GM12864 (cell line): ENCODE results near the gene ZGPAT.

Experiments
- DNase-seq: peaks from one replicate; pipeline ENCODE4 v3.0.0-alpha.2; 2011; ENCODE audit warnings: low read depth
- H3K4me3 ChIP-seq: 2 replicates; pipeline ENCODE4 v1.5.1; 2011; ENCODE audit warnings: mild to moderate bottlenecking, low read depth, low read length, control low read depth
- CTCF ChIP-seq: IDR thresholded peaks from 2 replicates; pipeline ENCODE4 v1.5.1; 2011; ENCODE audit warnings: low read depth, mild to moderate bottlenecking, moderate library complexity, low read length, control low read depth, inconsistent platforms; ENCODE audit errors: missing control alignments

ZGPAT gene

GRCh38 chr20:63679799-63680305 lies 28.0 kb upstream of the ZGPAT start:
- no peak for TF ChIP-seq CTCF
- no peak for DNase-seq
- H3K4me3 ChIP-seq: no peak overlapping the region

- no peak overlapping the region for H3K4me3 ChIP-seq
- no peak for TF ChIP-seq CTCF
- DNase-seq: no peak
These were observed 27.4 kb upstream of the ZGPAT start for GRCh38 chr20:63680427-63680826.

- DNase-seq: no peak
- TF ChIP-seq CTCF: no peak
- H3K4me3 ChIP-seq: no peak overlapping the region
These were observed 26.8 kb upstream of the ZGPAT start for GRCh38 chr20:63680857-63681608.

GRCh38 chr20:63681609-63682142 lies 26.2 kb upstream of the ZGPAT start:
- TF ChIP-seq CTCF: no peak
- H3K4me3 ChIP-seq: no peak overlapping the region
- no peak for DNase-seq

GRCh38 chr20:63682384-63683139 lies 25.3 kb upstream of the ZGPAT start:
- no peak overlapping the region for H3K4me3 ChIP-seq
- no peak for DNase-seq
- TF ChIP-seq CTCF: no peak

GRCh38 chr20:63685269-63686026 lies 22.4 kb upstream of the ZGPAT start:
- no peak for DNase-seq
- TF ChIP-seq CTCF: no peak
- no peak overlapping the region for H3K4me3 ChIP-seq
